Vagina (tissue), 2 donors: ENCODE data around the gene MYRF. TPM values are rescaled to one million over a fixed set of nuclear protein-coding genes. Genes with fewer than 3 reads are reported as not detected.

Source experiments
- DNase-seq, 2 donors: peaks; one replicate each; pipeline ENCODE4 v3.0.0-alpha.2; 2017; ENCODE audit errors: extremely low spot score in 2 of 2
- H3K27ac ChIP-seq: fragments of 200-600 bp; sonication (generic); one replicate; pipeline ENCODE4 v1.5.1; 2019
- H3K27me3 ChIP-seq: fragments of 200-600 bp; sonication (generic); one replicate; pipeline ENCODE4 v1.5.1; 2019
- H3K36me3 ChIP-seq, 2 donors: fragments of 200-600 bp; sonication (generic); one replicate each; pipeline ENCODE4 v1.5.1; 2017 to 2019
- H3K4me1 ChIP-seq: fragments of 200-600 bp; sonication (generic); one replicate; pipeline ENCODE4 v1.5.1; 2019
- H3K4me3 ChIP-seq, 2 donors: fragments of 200-600 bp; sonication (generic); 1 replicate in 1 of 2; 2 replicates in 1 of 2; pipeline ENCODE4 v1.5.1; 2016 to 2019
- H3K9me3 ChIP-seq: fragments of 200-600 bp; sonication (generic); one replicate; pipeline ENCODE4 v1.5.1; 2019
- CTCF ChIP-seq, 3 experiments: fragments of 450-650 bp in 2 of 3; fragments of 200-600 bp in 1 of 3; sonication (generic) in 1 of 3; IDR thresholded peaks; one replicate each; pipeline ENCODE4 v1.5.1; 2017 to 2019; ENCODE audit warnings: antibody characterized with exemption in 3 of 3, mild to moderate bottlenecking in 2 of 3, moderate library complexity in 2 of 3
- POLR2A ChIP-seq, 2 donors: fragments of 450-650 bp; IDR thresholded peaks; one replicate each; pipeline ENCODE4 v1.6.1; 2017; ENCODE audit warnings: antibody characterized with exemption in 2 of 2, mild to moderate bottlenecking in 2 of 2, moderate library complexity in 2 of 2
- POLR2AphosphoS5 ChIP-seq, 2 donors: sonication (generic); formaldehyde crosslinking; IDR thresholded peaks; one replicate each; pipeline ENCODE4 v1.9.0; 2017; ENCODE audit warnings: antibody characterized with exemption in 2 of 2, mild to moderate bottlenecking in 2 of 2, low read depth in 1 of 2; ENCODE audit not compliant: insufficient read depth in 1 of 2
- intact Hi-C: fragments of 100-400 bp; cut with DNase I; formaldehyde crosslinking; loops from one replicate; pipeline ENCODE4 v1.15.1; 2023
- total RNA-seq: library from RNA; depleted of rRNA; stranded (reverse); fragments of >200 nt; gene quantifications from one replicate; pipeline ENCODE4 v1.2.3, GENCODE V29; 2016

Gene MYRF
- total RNA-seq, 1 donor from 2014 or later: 0.25 TPM

DNA sequence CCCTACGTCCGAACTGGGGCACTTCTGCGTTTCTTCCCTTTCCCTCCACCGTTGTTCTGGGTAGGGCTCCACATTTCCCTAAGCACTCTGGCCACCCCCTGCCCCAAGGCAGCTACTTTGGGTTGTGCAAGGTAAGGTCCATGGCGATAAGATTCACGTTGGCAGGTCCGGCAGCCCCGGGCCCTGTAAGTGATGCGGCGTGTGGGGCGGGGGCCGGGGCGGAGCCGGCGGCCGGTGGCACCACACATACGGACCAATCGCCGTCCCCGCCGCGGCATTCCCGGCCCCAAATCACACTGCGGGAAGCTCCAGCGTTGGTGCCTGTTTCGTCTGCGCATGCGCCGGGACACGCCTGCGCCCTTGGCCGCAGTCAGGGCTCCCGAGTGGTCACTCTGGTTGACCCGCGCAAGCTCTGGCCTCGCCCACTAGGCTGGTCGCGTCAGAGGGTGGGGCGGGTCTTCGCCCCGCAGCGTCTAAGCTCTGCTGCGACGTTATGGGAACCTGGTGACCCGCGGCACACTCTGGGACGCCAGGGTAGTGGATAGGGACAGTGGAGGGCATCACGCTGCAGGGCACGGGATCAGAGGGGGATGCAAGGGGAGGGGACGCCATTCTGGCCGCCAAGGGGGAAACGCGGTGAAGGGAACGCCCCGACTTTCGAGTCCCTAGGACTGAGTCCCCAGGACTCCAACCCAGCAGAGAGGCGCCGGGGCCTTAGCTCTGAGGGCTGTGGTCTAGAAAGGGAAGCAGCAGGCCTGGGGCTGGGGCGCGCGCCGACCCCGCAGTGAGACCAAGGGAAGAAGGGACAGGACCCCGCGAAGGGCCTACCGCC is 62.7 kb downstream of the MYRF start:
- peaks cover 0 to 21% of the 10 kb centered on the region in 2 donors for H3K36me3 ChIP-seq
- no peaks in the 10 kb centered on the region for H3K27me3 ChIP-seq
- H3K27ac ChIP-seq: peak overlapping the region; percentile 99
- intact Hi-C loops: loop anchor here (5.0 kb wide), 2 partner anchors 77 to 157 kb away; partner anchors contain the start of gene FADS3
- peaks cover 21% of the 10 kb centered on the region for H3K4me1 ChIP-seq
- peak; percentile 91 to 100 for TF ChIP-seq POLR2AphosphoS5 (IDR thresholded peaks at IDR 0.05; ENCODE audit: insufficient read depth in 1 of 2, low read depth in 1 of 2)
- TF ChIP-seq CTCF (IDR thresholded peaks at IDR 0.05): no peak
- peak in 1 of 2 donors; percentile 97 for TF ChIP-seq POLR2A (IDR thresholded peaks at IDR 0.05)
- peak in 1 of 2 donors; percentile 97 for DNase-seq
- H3K4me3 ChIP-seq: peak overlapping the region; percentile 51 to 83
- no peaks in the 10 kb centered on the region for H3K9me3 ChIP-seq

GRCh38 chr11:61815790-61816735 is 63.6 kb downstream of the MYRF start:
- Histone ChIP-seq H3K9me3 (no peaks in the 10 kb centered on the region), H3K36me3 (peaks cover 0 to 14% of the 10 kb centered on the region in 2 donors), H3K27me3 (no peaks in the 10 kb centered on the region), H3K4me3 (peak overlapping the region; percentile 51 to 83), H3K27ac (peak overlapping the region; percentile 99), H3K4me1 (peaks cover 21% of the 10 kb centered on the region)
- intact Hi-C loops: loop anchor here (5.0 kb wide), 2 partner anchors 76 to 156 kb away; partner anchors contain the start of gene FADS3
- no peak for TF ChIP-seq POLR2A (IDR thresholded peaks at IDR 0.05)
- TF ChIP-seq POLR2AphosphoS5 (IDR thresholded peaks at IDR 0.05; ENCODE audit: insufficient read depth in 1 of 2, low read depth in 1 of 2): no peak
- TF ChIP-seq CTCF (IDR thresholded peaks at IDR 0.05): no peak
- no peak for DNase-seq

GRCh38 chr11:61816736-61817455 is 64.5 kb downstream of the MYRF start, which contains the start of gene FADS1:
Gene FADS1 (minus strand): TSS chr11:61817003. CDS start chr11:61816929, 74 bp downstream.
- DNase-seq: no peak
- TF ChIP-seq POLR2AphosphoS5 (IDR thresholded peaks at IDR 0.05; ENCODE audit: insufficient read depth in 1 of 2, low read depth in 1 of 2): peak; percentile 17 to 74
- TF ChIP-seq POLR2A (IDR thresholded peaks at IDR 0.05): peak in 1 of 2 donors; percentile 39
- TF ChIP-seq CTCF (IDR thresholded peaks at IDR 0.05): peak in 1 of 3 experiments; percentile 25
- Histone ChIP-seq H3K36me3 (peaks cover 0 to 7% of the 10 kb centered on the region in 2 donors), H3K27ac (peak within 1 kb of the TSS; percentile 99), H3K4me1 (peaks cover 21% of the 10 kb centered on the region), H3K27me3 (no peaks in the 10 kb centered on the region), H3K9me3 (no peaks in the 10 kb centered on the region), H3K4me3 (peak within 1 kb of the TSS; percentile 51 to 83)
- intact Hi-C loops: loop anchor here (5.0 kb wide), 2 partner anchors 75 to 155 kb away; partner anchors contain the start of gene FADS3

- intact Hi-C loops: loop anchor here (5.0 kb wide), 2 partner anchors 75 to 155 kb away; partner anchors contain the start of gene FADS3
- H3K27me3 ChIP-seq: no peaks in the 10 kb centered on the region
- no peaks in the 10 kb centered on the region for H3K36me3 ChIP-seq
- peaks cover 21% of the 10 kb centered on the region for H3K4me1 ChIP-seq
- peak overlapping the region; percentile 51 to 83 for H3K4me3 ChIP-seq
- H3K27ac ChIP-seq: peak overlapping the region; percentile 99
- DNase-seq: no peak
- no peaks in the 10 kb centered on the region for H3K9me3 ChIP-seq
- TF ChIP-seq POLR2AphosphoS5 (IDR thresholded peaks at IDR 0.05; ENCODE audit: insufficient read depth in 1 of 2, low read depth in 1 of 2) (no peak), POLR2A (IDR thresholded peaks at IDR 0.05) (no peak), CTCF (IDR thresholded peaks at IDR 0.05) (no peak)
These were observed 65.2 kb downstream of the MYRF start for GRCh38 chr11:61817471-61818202.
